Measurements from ENCODE around the gene CMIP. TPM values are rescaled to one million over a fixed set of nuclear protein-coding genes. Genes with fewer than 3 reads are reported as not detected.

The CMIP gene
- total RNA-seq, 1 experiment from 2014 or later, result 48.2 TPM

- H3K56ac ChIP-seq (ENCODE audit: insufficient read length, low read depth, low read length), result no peak overlapping the region
- H3K4ac ChIP-seq (ENCODE audit: low read depth, low read length), result no peak overlapping the region
- TF ChIP-seq, protein P1, sequence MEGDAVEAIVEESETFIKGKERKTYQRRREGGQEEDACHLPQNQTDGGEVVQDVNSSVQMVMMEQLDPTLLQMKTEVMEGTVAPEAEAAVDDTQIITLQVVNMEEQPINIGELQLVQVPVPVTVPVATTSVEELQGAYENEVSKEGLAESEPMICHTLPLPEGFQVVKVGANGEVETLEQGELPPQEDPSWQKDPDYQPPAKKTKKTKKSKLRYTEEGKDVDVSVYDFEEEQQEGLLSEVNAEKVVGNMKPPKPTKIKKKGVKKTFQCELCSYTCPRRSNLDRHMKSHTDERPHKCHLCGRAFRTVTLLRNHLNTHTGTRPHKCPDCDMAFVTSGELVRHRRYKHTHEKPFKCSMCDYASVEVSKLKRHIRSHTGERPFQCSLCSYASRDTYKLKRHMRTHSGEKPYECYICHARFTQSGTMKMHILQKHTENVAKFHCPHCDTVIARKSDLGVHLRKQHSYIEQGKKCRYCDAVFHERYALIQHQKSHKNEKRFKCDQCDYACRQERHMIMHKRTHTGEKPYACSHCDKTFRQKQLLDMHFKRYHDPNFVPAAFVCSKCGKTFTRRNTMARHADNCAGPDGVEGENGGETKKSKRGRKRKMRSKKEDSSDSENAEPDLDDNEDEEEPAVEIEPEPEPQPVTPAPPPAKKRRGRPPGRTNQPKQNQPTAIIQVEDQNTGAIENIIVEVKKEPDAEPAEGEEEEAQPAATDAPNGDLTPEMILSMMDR (conservative IDR thresholded peaks at IDR 0.05), result no peak
- no peak overlapping the region for H3K9ac ChIP-seq (ENCODE audit: extremely low read depth, insufficient read length, low read length)
- H3K9me3 ChIP-seq (ENCODE audit: control insufficient read depth, low read depth, low read length), result no peaks in the 10 kb centered on the region
- no peak overlapping the region for H4K8ac ChIP-seq (replicated peaks; ENCODE audit: insufficient read length, low read depth, low read length)
- no peak overlapping the region for H2BK5ac ChIP-seq (ENCODE audit: insufficient read length, low read length)
- peaks cover 0 to 2% (median 0%) of the 10 kb centered on the region in 3 experiments; a peak in 1 of 7 replicates for H3K36me3 Mint-ChIP-seq (ENCODE audit: insufficient read depth in 1 of 3, low read depth in 3 of 3)
- H4K91ac ChIP-seq (ENCODE audit: insufficient read length, low read depth, low read length), result no peak overlapping the region
- no peak overlapping the region for H3K23ac ChIP-seq (ENCODE audit: insufficient read length, low read depth, low read length)
- no peak overlapping the region for H3K18ac ChIP-seq (ENCODE audit: insufficient read length, low read depth, low read length)
- H3T11ph ChIP-seq (ENCODE audit: low read length), result no peak overlapping the region
- H3K27me3 ChIP-seq (ENCODE audit: insufficient read depth, low read length), result no peaks in the 10 kb centered on the region
- no peak overlapping the region for H3K14ac ChIP-seq (ENCODE audit: insufficient read depth, low read length)
- no peak overlapping the region for H2BK20ac ChIP-seq (ENCODE audit: low read depth, low read length, poor library complexity, severe bottlenecking)
- H3K9me3 Mint-ChIP-seq, result no peaks in the 10 kb centered on the region; a peak in 1 of 5 replicates
- no peak for DNase-seq
- no peak overlapping the region for H3K27ac ChIP-seq (ENCODE audit: insufficient read length, low read depth, low read length)
- H3K27ac Mint-ChIP-seq, result no peak overlapping the region
- H2AFZ ChIP-seq (ENCODE audit: low read length), result no peak overlapping the region
- H3K79me2 ChIP-seq (ENCODE audit: insufficient read depth, low read length), result no peaks in the 10 kb centered on the region
- no peak overlapping the region for H2BK15ac ChIP-seq (ENCODE audit: low read depth, low read length)
- no peak overlapping the region for H2AK5ac ChIP-seq (ENCODE audit: insufficient read length, low read length)
- no peaks in the 10 kb centered on the region for H4K20me1 ChIP-seq (ENCODE audit: control insufficient read depth, insufficient read depth, insufficient read length)
- peaks cover 27 to 37% of the 10 kb centered on the region in 2 experiments for H3K4me1 Mint-ChIP-seq
- H3K4me3 Mint-ChIP-seq, result no peak overlapping the region
- H3K27me3 Mint-ChIP-seq (ENCODE audit: low read depth), result no peaks in the 10 kb centered on the region
- peaks cover 9% of the 10 kb centered on the region for H3K79me1 ChIP-seq (ENCODE audit: insufficient read depth, low read depth, low read length, poor library complexity, severe bottlenecking)
- H3K4me2 ChIP-seq (ENCODE audit: insufficient read depth, insufficient read length, low read length), result no peak overlapping the region
- H3K4me1 ChIP-seq (ENCODE audit: insufficient read depth, low read length), result peaks cover 3% of the 10 kb centered on the region; the same call in 1 of the 2 replicates
- H2BK12ac ChIP-seq (ENCODE audit: insufficient read length, low read depth, low read length), result no peak overlapping the region
- H2BK120ac ChIP-seq (ENCODE audit: low read depth, low read length, poor library complexity, severe bottlenecking), result no peak overlapping the region
- WGBS (ENCODE audit: extremely low coverage, insufficient read length, low lambda C conversion rate), result no CpG with 5 or more reads among the region's 9 CpGs
- no peaks in the 10 kb centered on the region for H3K23me2 ChIP-seq (ENCODE audit: insufficient read length, low read depth, low read length, poor library complexity, severe bottlenecking)
- no peak overlapping the region for H4K5ac ChIP-seq (ENCODE audit: insufficient read length, low read depth, low read length)
Measured at GRCh38 chr16:81595629-81596292, 151.2 kb downstream of the CMIP start.

All from H9 (cell line).